ENCODE results near the gene BNIP1.

The BNIP1 gene

GRCh38 chr5:173180331-173180730 lies 36.0 kb downstream of the BNIP1 start:
- ATAC-seq, result no peak
- TF ChIP-seq PATZ1 (CRISPR knock-in tag; IDR thresholded peaks at IDR 0.05; ENCODE audit: borderline replicate concordance) (no peak), ZNF70 (CRISPR knock-in tag; IDR thresholded peaks at IDR 0.05) (no peak), OSR1 (CRISPR knock-in tag; IDR thresholded peaks at IDR 0.05) (no peak), ZNF8 (CRISPR knock-in tag; IDR thresholded peaks at IDR 0.05) (no peak), GLIS3 (CRISPR knock-in tag; IDR thresholded peaks at IDR 0.05) (no peak), PPARA (CRISPR knock-in tag; IDR thresholded peaks at IDR 0.05; ENCODE audit: borderline replicate concordance) (no peak), ISL1 (CRISPR knock-in tag; IDR thresholded peaks at IDR 0.05) (no peak), ARNTL (CRISPR knock-in tag; IDR thresholded peaks at IDR 0.05; ENCODE audit: borderline replicate concordance, low read depth) (no peak), BACH2 (CRISPR knock-in tag; IDR thresholded peaks at IDR 0.05; ENCODE audit: borderline replicate concordance) (no peak), TOX (CRISPR knock-in tag; IDR thresholded peaks at IDR 0.05; ENCODE audit: borderline replicate concordance) (no peak), CSDC2 (CRISPR knock-in tag; IDR thresholded peaks at IDR 0.05) (no peak), SNAI2 (CRISPR knock-in tag; IDR thresholded peaks at IDR 0.05) (no peak), TCF4 (CRISPR knock-in tag; IDR thresholded peaks at IDR 0.05; ENCODE audit: borderline replicate concordance) (no peak), ZC3H10 (CRISPR knock-in tag; IDR thresholded peaks at IDR 0.05) (no peak), ZNF565 (CRISPR knock-in tag; conservative IDR thresholded peaks at IDR 0.05; ENCODE audit: low read depth) (no peak)
- TF ChIP-seq, protein P1, sequence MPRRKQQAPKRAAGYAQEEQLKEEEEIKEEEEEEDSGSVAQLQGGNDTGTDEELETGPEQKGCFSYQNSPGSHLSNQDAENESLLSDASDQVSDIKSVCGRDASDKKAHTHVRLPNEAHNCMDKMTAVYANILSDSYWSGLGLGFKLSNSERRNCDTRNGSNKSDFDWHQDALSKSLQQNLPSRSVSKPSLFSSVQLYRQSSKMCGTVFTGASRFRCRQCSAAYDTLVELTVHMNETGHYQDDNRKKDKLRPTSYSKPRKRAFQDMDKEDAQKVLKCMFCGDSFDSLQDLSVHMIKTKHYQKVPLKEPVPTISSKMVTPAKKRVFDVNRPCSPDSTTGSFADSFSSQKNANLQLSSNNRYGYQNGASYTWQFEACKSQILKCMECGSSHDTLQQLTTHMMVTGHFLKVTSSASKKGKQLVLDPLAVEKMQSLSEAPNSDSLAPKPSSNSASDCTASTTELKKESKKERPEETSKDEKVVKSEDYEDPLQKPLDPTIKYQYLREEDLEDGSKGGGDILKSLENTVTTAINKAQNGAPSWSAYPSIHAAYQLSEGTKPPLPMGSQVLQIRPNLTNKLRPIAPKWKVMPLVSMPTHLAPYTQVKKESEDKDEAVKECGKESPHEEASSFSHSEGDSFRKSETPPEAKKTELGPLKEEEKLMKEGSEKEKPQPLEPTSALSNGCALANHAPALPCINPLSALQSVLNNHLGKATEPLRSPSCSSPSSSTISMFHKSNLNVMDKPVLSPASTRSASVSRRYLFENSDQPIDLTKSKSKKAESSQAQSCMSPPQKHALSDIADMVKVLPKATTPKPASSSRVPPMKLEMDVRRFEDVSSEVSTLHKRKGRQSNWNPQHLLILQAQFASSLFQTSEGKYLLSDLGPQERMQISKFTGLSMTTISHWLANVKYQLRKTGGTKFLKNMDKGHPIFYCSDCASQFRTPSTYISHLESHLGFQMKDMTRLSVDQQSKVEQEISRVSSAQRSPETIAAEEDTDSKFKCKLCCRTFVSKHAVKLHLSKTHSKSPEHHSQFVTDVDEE (CRISPR knock-in tag; IDR thresholded peaks at IDR 0.05), result no peak

- no peak for TF ChIP-seq BACH2 (CRISPR knock-in tag; IDR thresholded peaks at IDR 0.05; ENCODE audit: borderline replicate concordance)
- TF ChIP-seq, protein P2, sequence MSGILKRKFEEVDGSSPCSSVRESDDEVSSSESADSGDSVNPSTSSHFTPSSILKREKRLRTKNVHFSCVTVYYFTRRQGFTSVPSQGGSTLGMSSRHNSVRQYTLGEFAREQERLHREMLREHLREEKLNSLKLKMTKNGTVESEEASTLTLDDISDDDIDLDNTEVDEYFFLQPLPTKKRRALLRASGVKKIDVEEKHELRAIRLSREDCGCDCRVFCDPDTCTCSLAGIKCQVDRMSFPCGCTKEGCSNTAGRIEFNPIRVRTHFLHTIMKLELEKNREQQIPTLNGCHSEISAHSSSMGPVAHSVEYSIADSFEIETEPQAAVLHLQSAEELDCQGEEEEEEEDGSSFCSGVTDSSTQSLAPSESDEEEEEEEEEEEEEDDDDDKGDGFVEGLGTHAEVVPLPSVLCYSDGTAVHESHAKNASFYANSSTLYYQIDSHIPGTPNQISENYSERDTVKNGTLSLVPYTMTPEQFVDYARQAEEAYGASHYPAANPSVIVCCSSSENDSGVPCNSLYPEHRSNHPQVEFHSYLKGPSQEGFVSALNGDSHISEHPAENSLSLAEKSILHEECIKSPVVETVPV (CRISPR knock-in tag; IDR thresholded peaks at IDR 0.05), result no peak
- ATAC-seq, result peak; percentile 51
Measured at GRCh38 chr5:173187054-173187743, 42.9 kb downstream of the BNIP1 start.

DNA sequence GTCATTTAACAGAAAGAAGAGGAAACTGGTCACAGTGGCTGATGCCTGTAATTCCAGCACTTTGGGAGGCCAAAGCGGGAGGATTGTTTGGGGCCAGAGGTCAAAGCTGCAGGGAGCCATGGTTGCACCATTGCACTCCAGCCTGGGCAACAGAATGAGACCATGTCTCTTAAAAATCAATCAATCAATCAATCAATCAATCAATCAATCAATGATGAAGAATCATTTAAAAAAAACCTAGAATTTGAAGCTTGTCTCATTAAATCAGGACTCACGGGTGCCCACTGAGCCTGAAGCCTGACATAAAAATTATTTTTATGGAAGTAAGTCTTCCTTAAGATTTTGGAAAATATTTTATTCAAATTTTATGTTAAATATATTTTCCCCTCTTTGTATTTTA lies 43.9 kb downstream of the BNIP1 start:
- no peak for ATAC-seq
- TF ChIP-seq ISL1 (CRISPR knock-in tag; IDR thresholded peaks at IDR 0.05) (no peak), ESRRG (CRISPR knock-in tag; IDR thresholded peaks at IDR 0.05) (no peak)

- ATAC-seq, result no peak
- TF ChIP-seq ARNTL (CRISPR knock-in tag; IDR thresholded peaks at IDR 0.05; ENCODE audit: borderline replicate concordance, low read depth) (no peak), BACH2 (CRISPR knock-in tag; IDR thresholded peaks at IDR 0.05; ENCODE audit: borderline replicate concordance) (no peak), ZFP30 (CRISPR knock-in tag; IDR thresholded peaks at IDR 0.05) (no peak), ZFP3 (CRISPR knock-in tag; IDR thresholded peaks at IDR 0.05) (no peak), RARB (CRISPR knock-in tag; IDR thresholded peaks at IDR 0.05) (no peak), TOX (CRISPR knock-in tag; IDR thresholded peaks at IDR 0.05; ENCODE audit: borderline replicate concordance) (no peak), SNAI2 (CRISPR knock-in tag; IDR thresholded peaks at IDR 0.05) (no peak), GLIS3 (CRISPR knock-in tag; IDR thresholded peaks at IDR 0.05) (no peak), ISL1 (CRISPR knock-in tag; IDR thresholded peaks at IDR 0.05) (no peak), OSR1 (CRISPR knock-in tag; IDR thresholded peaks at IDR 0.05) (no peak), ESRRG (CRISPR knock-in tag; IDR thresholded peaks at IDR 0.05) (no peak)
Measured at GRCh38 chr5:173191015-173191414, 46.7 kb downstream of the BNIP1 start.

DNA sequence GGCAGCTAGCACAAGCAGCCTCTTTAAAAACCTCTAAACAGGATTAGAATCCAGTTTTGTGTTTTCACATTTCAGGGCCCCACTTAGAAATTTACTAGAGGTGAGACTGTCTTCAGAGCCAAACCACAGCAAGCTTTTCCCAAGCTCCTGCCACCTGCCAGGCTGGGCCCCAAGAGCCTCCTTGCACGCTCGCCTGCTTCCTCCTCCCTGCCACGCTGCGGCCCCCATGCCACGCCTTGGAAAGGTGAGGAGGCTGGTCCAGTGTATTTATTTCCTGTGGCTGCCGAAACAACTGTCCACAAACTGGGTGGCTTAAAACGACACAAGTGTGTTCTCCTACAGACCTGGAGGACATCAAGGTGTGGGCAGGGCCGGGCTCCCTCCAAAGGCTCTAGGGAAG lies 47.2 kb downstream of the BNIP1 start:
- TF ChIP-seq, protein P2 (CRISPR knock-in tag; IDR thresholded peaks at IDR 0.05), result no peak
- TF ChIP-seq PATZ1 (CRISPR knock-in tag; IDR thresholded peaks at IDR 0.05; ENCODE audit: borderline replicate concordance), result no peak
- TF ChIP-seq SNAI2 (CRISPR knock-in tag; IDR thresholded peaks at IDR 0.05), result no peak
- TF ChIP-seq, protein P3, sequence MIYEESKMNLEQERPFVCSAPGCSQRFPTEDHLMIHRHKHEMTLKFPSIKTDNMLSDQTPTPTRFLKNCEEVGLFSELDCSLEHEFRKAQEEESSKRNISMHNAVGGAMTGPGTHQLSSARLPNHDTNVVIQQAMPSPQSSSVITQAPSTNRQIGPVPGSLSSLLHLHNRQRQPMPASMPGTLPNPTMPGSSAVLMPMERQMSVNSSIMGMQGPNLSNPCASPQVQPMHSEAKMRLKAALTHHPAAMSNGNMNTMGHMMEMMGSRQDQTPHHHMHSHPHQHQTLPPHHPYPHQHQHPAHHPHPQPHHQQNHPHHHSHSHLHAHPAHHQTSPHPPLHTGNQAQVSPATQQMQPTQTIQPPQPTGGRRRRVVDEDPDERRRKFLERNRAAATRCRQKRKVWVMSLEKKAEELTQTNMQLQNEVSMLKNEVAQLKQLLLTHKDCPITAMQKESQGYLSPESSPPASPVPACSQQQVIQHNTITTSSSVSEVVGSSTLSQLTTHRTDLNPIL (CRISPR knock-in tag; IDR thresholded peaks at IDR 0.05; ENCODE audit: low read depth), result no peak
- ATAC-seq, result no peak
